Activated CD8-positive, alpha-beta memory T cell treated with anti-CD3 and anti-CD28 coated beads, Interleukin-2, amount 10 ng/mL, durations not matched to agents 7 days and 5 days (primary cell): Measurements from ENCODE around the gene PSMD2. TPM values are rescaled to one million over a fixed set of nuclear protein-coding genes. Genes with fewer than 3 reads are reported as not detected.
A peak's percentile ranks its signal among the peaks of the same experiment; 100 is the strongest.
"Not testable (repeated sequence)": the region's sequence is repeated elsewhere in the genome, so short reads cannot be mapped to it uniquely, and the experiment has no call there.

Experiments
- ATAC-seq: fragments of 150-1000 bp; cut with Tn5 transposase; one replicate; pipeline ENCODE4 v1.10.0; 2021; ENCODE audit warnings: moderate library complexity
- CTCF ChIA-PET: fragments of 350-600 bp; sonication (Branson Sonifier 250); formaldehyde crosslinking; loops from one replicate; lab custom pipeline; 2021; ENCODE audit warnings: antibody characterized with exemption; lab: Charles Lee
- DNase-seq: peaks from one replicate; pipeline ENCODE4 v3.0.0-alpha.2; 2020
- H3K27ac Mint-ChIP-seq: one replicate; pipeline ENCODE4 v1.8.0; 2021; ENCODE audit warnings: mild to moderate bottlenecking, mixed read lengths
- H3K27me3 Mint-ChIP-seq: one replicate; pipeline ENCODE4 v1.8.0; 2021; ENCODE audit warnings: mixed read lengths
- H3K36me3 Mint-ChIP-seq: one replicate; pipeline ENCODE4 v1.8.0; 2021; ENCODE audit warnings: mild to moderate bottlenecking, mixed read lengths
- H3K4me1 Mint-ChIP-seq: one replicate; pipeline ENCODE4 v1.8.0; 2021; ENCODE audit warnings: mixed read lengths
- H3K4me3 Mint-ChIP-seq: one replicate; pipeline ENCODE4 v1.8.0; 2021; ENCODE audit warnings: mild to moderate bottlenecking, moderate library complexity, mixed read lengths
- H3K9me3 Mint-ChIP-seq: one replicate; pipeline ENCODE4 v1.8.0; 2022; ENCODE audit warnings: low read depth, mixed read lengths
- total RNA-seq, 2 experiments: library from RNA; stranded (reverse); gene quantifications; one replicate each; pipeline ENCODE4 v1.2.3, GENCODE V29; 2021

Gene PSMD2
- total RNA-seq, 2 experiments from 2014 or later = 193 to 258 TPM

GRCh38 chr3:184261854-184262763, 36.9 kb upstream of the PSMD2 start:
- peak overlapping the region; percentile 1 for H3K27ac Mint-ChIP-seq
- H3K4me1 Mint-ChIP-seq = peaks cover 18% of the 10 kb centered on the region
- ATAC-seq = peak; percentile 37
- CTCF ChIA-PET = interaction anchor here (0.9 to 3.0 kb wide), 5 partner anchors 9 to 366 kb away, joined by 3 to 14 read pairs (median 6); partner anchors contain the start of genes EEF1AKMT4 and VWA5B2
- H3K4me3 Mint-ChIP-seq = peak overlapping the region; percentile 75
- peaks cover 3% of the 10 kb centered on the region for H3K36me3 Mint-ChIP-seq
- H3K9me3 Mint-ChIP-seq = no peaks in the 10 kb centered on the region
- no peak for DNase-seq
- peaks cover 44% of the 10 kb centered on the region for H3K27me3 Mint-ChIP-seq

- Mint-ChIP-seq H3K27ac (no peak overlapping the region), H3K4me3 (peak overlapping the region; percentile 52), H3K9me3 (no peaks in the 10 kb centered on the region), H3K27me3 (peaks cover 51% of the 10 kb centered on the region), H3K4me1 (peaks cover 18% of the 10 kb centered on the region), H3K36me3 (peaks cover 3% of the 10 kb centered on the region)
- ATAC-seq = no peak
- CTCF ChIA-PET = interaction anchor here (1.4 to 1.8 kb wide), 2 partner anchors 35 to 367 kb away, joined by 6 to 7 read pairs; no protein-coding TSS in a partner anchor
- no peak for DNase-seq
Observed at GRCh38 chr3:184262764-184263179, 36.3 kb upstream of the PSMD2 start.

- DNase-seq, H3K4me3 Mint-ChIP-seq, ATAC-seq, H3K4me1 Mint-ChIP-seq, H3K9me3 Mint-ChIP-seq, H3K27ac Mint-ChIP-seq, H3K36me3 Mint-ChIP-seq: not testable (repeated sequence)
- CTCF ChIA-PET = interaction anchor here (2.1 kb wide), 1 partner anchor 39 kb away, joined by 5 read pairs; no protein-coding TSS in a partner anchor
- peaks cover 43% of the 10 kb centered on the region for H3K27me3 Mint-ChIP-seq
Observed at GRCh38 chr3:184267249-184267648, 31.8 kb upstream of the PSMD2 start.

- DNase-seq (no peak), ATAC-seq (no peak)
- Mint-ChIP-seq H3K27ac (no peak overlapping the region), H3K4me3 (no peak overlapping the region), H3K4me1 (no peaks in the 10 kb centered on the region), H3K9me3 (no peaks in the 10 kb centered on the region), H3K36me3 (no peaks in the 10 kb centered on the region), H3K27me3 (peaks cover 55% of the 10 kb centered on the region)
- CTCF ChIA-PET = interaction anchor here (1.2 to 1.4 kb wide), 2 partner anchors 22 to 44 kb away, joined by 3 read pairs; no protein-coding TSS in a partner anchor
Observed at GRCh38 chr3:184272269-184272668, 26.8 kb upstream of the PSMD2 start.

- H3K4me1 Mint-ChIP-seq = no peaks in the 10 kb centered on the region
- no peaks in the 10 kb centered on the region for H3K9me3 Mint-ChIP-seq
- H3K27ac Mint-ChIP-seq = no peak overlapping the region
- DNase-seq (no peak), ATAC-seq (no peak)
- H3K4me3 Mint-ChIP-seq = no peak overlapping the region
- CTCF ChIA-PET = no interaction called here
- peaks cover 54% of the 10 kb centered on the region for H3K27me3 Mint-ChIP-seq
- H3K36me3 Mint-ChIP-seq = no peaks in the 10 kb centered on the region
Observed at GRCh38 chr3:184275381-184275701, 23.7 kb upstream of the PSMD2 start.

GRCh38 chr3:184275961-184276910, 22.8 kb upstream of the PSMD2 start, which contains the start of gene ECE2:
Gene ECE2, plus strand, starts transcription at chr3:184276022. Its CDS starts 132 bp downstream, at chr3:184276154.
- ATAC-seq = no peak
- Mint-ChIP-seq H3K36me3 (no peaks in the 10 kb centered on the region), H3K9me3 (no peaks in the 10 kb centered on the region), H3K4me3 (no peak within 1 kb of the TSS), H3K27ac (no peak within 1 kb of the TSS), H3K27me3 (peaks cover 54% of the 10 kb centered on the region), H3K4me1 (no peaks in the 10 kb centered on the region)
- no peak for DNase-seq
- CTCF ChIA-PET = no interaction called here

- H3K27ac Mint-ChIP-seq = no peak overlapping the region
- H3K36me3 Mint-ChIP-seq = no peaks in the 10 kb centered on the region
- DNase-seq = no peak
- H3K27me3 Mint-ChIP-seq = peaks cover 47% of the 10 kb centered on the region
- H3K4me1 Mint-ChIP-seq = no peaks in the 10 kb centered on the region
- no peak overlapping the region for H3K4me3 Mint-ChIP-seq
- no peaks in the 10 kb centered on the region for H3K9me3 Mint-ChIP-seq
- ATAC-seq = no peak
- CTCF ChIA-PET = no interaction called here
Observed at GRCh38 chr3:184277366-184277765, 21.7 kb upstream of the PSMD2 start.

GRCh38 chr3:184282941-184283340, 16.1 kb upstream of the PSMD2 start:
- no peak overlapping the region for H3K4me3 Mint-ChIP-seq
- CTCF ChIA-PET = interaction anchor here (0.6 to 0.7 kb wide), 2 partner anchors 134 to 179 kb away, joined by 3 read pairs; no protein-coding TSS in a partner anchor
- no peaks in the 10 kb centered on the region for H3K9me3 Mint-ChIP-seq
- ATAC-seq = no peak
- no peak for DNase-seq
- H3K27me3 Mint-ChIP-seq = peaks cover 13% of the 10 kb centered on the region
- H3K36me3 Mint-ChIP-seq = no peaks in the 10 kb centered on the region
- no peak overlapping the region for H3K27ac Mint-ChIP-seq
- no peaks in the 10 kb centered on the region for H3K4me1 Mint-ChIP-seq

- Mint-ChIP-seq H3K4me1 (no peaks in the 10 kb centered on the region), H3K4me3 (no peak overlapping the region), H3K9me3 (no peaks in the 10 kb centered on the region), H3K27ac (no peak overlapping the region), H3K27me3 (peaks cover 17% of the 10 kb centered on the region), H3K36me3 (no peaks in the 10 kb centered on the region)
- CTCF ChIA-PET = interaction anchor here (0.6 to 1.5 kb wide), 5 partner anchors 10 to 193 kb away, joined by 3 read pairs; no protein-coding TSS in a partner anchor
- ATAC-seq = no peak
- DNase-seq = no peak
Observed at GRCh38 chr3:184283681-184284080, 15.4 kb upstream of the PSMD2 start.

GRCh38 chr3:184284696-184285095, 14.3 kb upstream of the PSMD2 start:
- Mint-ChIP-seq H3K27me3 (peaks cover 17% of the 10 kb centered on the region), H3K27ac (no peak overlapping the region), H3K4me1 (no peaks in the 10 kb centered on the region), H3K4me3 (no peak overlapping the region), H3K9me3 (no peaks in the 10 kb centered on the region), H3K36me3 (no peaks in the 10 kb centered on the region)
- DNase-seq = peak; percentile 51
- CTCF ChIA-PET = interaction anchor here (0.6 to 3.6 kb wide), 3 partner anchors 9 to 111 kb away, joined by 3 to 22 read pairs (median 4); no protein-coding TSS in a partner anchor
- no peak for ATAC-seq

- DNase-seq (peak; percentile 76), ATAC-seq (peak; percentile 80)
- Mint-ChIP-seq H3K27me3 (peaks cover 14% of the 10 kb centered on the region), H3K27ac (no peak overlapping the region), H3K9me3 (no peaks in the 10 kb centered on the region), H3K4me1 (no peaks in the 10 kb centered on the region), H3K4me3 (no peak overlapping the region), H3K36me3 (no peaks in the 10 kb centered on the region)
- CTCF ChIA-PET = interaction anchor here (0.7 to 2.4 kb wide), 17 partner anchors 11 to 394 kb away, joined by 3 to 22 read pairs (median 4); partner anchors contain the start of genes CLCN2, EEF1AKMT4, EIF2B5 and POLR2H
Observed at GRCh38 chr3:184289426-184289938, 9.6 kb upstream of the PSMD2 start.

GRCh38 chr3:184290331-184290730, 8.7 kb upstream of the PSMD2 start:
- no peaks in the 10 kb centered on the region for H3K4me1 Mint-ChIP-seq
- DNase-seq = no peak
- ATAC-seq = no peak
- H3K27me3 Mint-ChIP-seq = peaks cover 14% of the 10 kb centered on the region
- no peaks in the 10 kb centered on the region for H3K9me3 Mint-ChIP-seq
- H3K36me3 Mint-ChIP-seq = no peaks in the 10 kb centered on the region
- CTCF ChIA-PET = interaction anchor here (1.2 to 2.4 kb wide), 6 partner anchors 35 to 395 kb away, joined by 5 to 22 read pairs (median 7); partner anchors contain the start of genes EEF1AKMT4 and VWA5B2
- no peak overlapping the region for H3K4me3 Mint-ChIP-seq
- no peak overlapping the region for H3K27ac Mint-ChIP-seq
